CD4-positive, alpha-beta T cell treated with Interleukin-21 for 1 hour (primary cell): ENCODE measurements around the gene BLVRB.
"Not testable (repeated sequence)": the region's sequence is repeated elsewhere in the genome, so short reads cannot be mapped to it uniquely, and the experiment has no call there.

Experiments used
- DNase-seq: peaks from one replicate; pipeline ENCODE4 v3.0.0-alpha.2; 2020

Gene BLVRB

GRCh38 chr19:40445780-40446262 is 19.7 kb downstream of the BLVRB start:
- no peak for DNase-seq

- DNase-seq, result no peak
These were observed 20.7 kb downstream of the BLVRB start for GRCh38 chr19:40444825-40445312.

- DNase-seq, result peak; percentile 96
These were observed 21.3 kb downstream of the BLVRB start, which contains the start of gene SERTAD3 for GRCh38 chr19:40444000-40444824. Gene SERTAD3, minus strand, starts transcription at chr19:40444335. Its CDS starts 2,255 bp downstream, at chr19:40442080.

- peak; percentile 100 for DNase-seq
These were observed 22.2 kb downstream of the BLVRB start for GRCh38 chr19:40443131-40443999.

- DNase-seq, result no peak
These were observed 23.0 kb downstream of the BLVRB start for GRCh38 chr19:40442328-40443130.

- DNase-seq, result no peak
These were observed 23.8 kb downstream of the BLVRB start for GRCh38 chr19:40441719-40442253.

GRCh38 chr19:40438284-40438683 is 27.3 kb downstream of the BLVRB start:
- DNase-seq, result no peak

GRCh38 chr19:40433391-40434216 is 31.9 kb downstream of the BLVRB start:
- peak; percentile 60 for DNase-seq

- not testable (repeated sequence) for DNase-seq
These were observed 32.8 kb downstream of the BLVRB start for GRCh38 chr19:40432760-40433159.

- DNase-seq, result no peak
These were observed 33.8 kb downstream of the BLVRB start for GRCh38 chr19:40431698-40432097.

- not testable (repeated sequence) for DNase-seq
These were observed 35.3 kb downstream of the BLVRB start for GRCh38 chr19:40430242-40430641.

- not testable (repeated sequence) for DNase-seq
These were observed 37.3 kb downstream of the BLVRB start for GRCh38 chr19:40428197-40428596.

- peak; percentile 100 for DNase-seq
These were observed 39.9 kb downstream of the BLVRB start, which contains the start of gene SERTAD1 for GRCh38 chr19:40425450-40426287. Gene SERTAD1, minus strand, starts transcription at chr19:40425992. Its CDS starts 2,446 bp downstream, at chr19:40423546.

- DNase-seq, result peak; percentile 21
These were observed 40.7 kb downstream of the BLVRB start for GRCh38 chr19:40424637-40425449.

- DNase-seq, result no peak
These were observed 41.6 kb downstream of the BLVRB start for GRCh38 chr19:40423938-40424337.

GRCh38 chr19:40422748-40423566 is 42.6 kb downstream of the BLVRB start:
- no peak for DNase-seq

- DNase-seq, result no peak
These were observed 43.4 kb downstream of the BLVRB start for GRCh38 chr19:40421993-40422747.
